ENCODE results near the gene PEX5. TPM values are rescaled to one million over a fixed set of nuclear protein-coding genes. Genes with fewer than 3 reads are reported as not detected.

PEX5 gene
- total RNA-seq, 1 donor = 25.9 TPM

DNA sequence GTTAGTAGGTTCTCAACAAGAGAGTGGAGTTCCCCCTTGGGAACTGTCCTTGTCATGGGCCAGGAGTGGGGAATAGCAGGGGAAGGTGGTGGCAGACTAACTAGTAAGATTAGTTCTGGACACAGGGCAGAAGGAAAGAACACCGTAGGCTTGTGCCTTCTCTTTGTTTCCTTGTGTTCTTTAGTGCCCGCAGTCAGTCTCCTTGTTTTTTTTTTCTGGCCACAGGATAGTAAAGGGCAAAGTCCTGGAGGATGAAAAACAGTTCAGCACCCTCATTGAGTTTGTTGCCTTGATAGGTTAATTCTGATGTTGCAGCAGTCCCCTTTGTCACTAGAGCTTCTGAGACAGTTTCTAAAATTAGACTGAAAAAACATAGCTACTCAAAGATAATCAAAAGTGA lies 8.4 kb downstream of the PEX5 start:
- H3K4me3 ChIP-seq (ENCODE audit: low read depth, low read length) = no peak overlapping the region
- DNase-seq (ENCODE audit: low read depth) = no peak
- TF ChIP-seq, protein P1, sequence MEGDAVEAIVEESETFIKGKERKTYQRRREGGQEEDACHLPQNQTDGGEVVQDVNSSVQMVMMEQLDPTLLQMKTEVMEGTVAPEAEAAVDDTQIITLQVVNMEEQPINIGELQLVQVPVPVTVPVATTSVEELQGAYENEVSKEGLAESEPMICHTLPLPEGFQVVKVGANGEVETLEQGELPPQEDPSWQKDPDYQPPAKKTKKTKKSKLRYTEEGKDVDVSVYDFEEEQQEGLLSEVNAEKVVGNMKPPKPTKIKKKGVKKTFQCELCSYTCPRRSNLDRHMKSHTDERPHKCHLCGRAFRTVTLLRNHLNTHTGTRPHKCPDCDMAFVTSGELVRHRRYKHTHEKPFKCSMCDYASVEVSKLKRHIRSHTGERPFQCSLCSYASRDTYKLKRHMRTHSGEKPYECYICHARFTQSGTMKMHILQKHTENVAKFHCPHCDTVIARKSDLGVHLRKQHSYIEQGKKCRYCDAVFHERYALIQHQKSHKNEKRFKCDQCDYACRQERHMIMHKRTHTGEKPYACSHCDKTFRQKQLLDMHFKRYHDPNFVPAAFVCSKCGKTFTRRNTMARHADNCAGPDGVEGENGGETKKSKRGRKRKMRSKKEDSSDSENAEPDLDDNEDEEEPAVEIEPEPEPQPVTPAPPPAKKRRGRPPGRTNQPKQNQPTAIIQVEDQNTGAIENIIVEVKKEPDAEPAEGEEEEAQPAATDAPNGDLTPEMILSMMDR (IDR thresholded peaks at IDR 0.05; ENCODE audit: insufficient read depth, low read depth, low read length) = no peak

DNA sequence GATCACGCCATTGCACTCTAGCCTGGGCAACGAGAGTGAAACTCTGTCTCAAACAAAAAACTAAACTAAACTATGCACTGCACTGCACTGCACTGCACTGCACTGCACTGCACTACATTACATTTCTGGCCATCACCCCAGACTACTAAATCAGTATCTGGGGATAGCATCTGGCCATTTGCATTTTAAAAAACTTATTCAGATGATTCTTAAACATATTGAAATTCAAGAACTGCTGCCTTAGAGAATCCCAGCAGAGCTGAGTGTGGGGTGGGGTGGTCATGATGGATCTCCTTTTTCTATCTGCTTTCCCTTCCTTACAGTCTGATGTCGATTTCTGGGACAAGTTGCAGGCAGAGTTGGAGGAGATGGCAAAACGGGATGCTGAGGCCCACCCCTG lies 13.6 kb downstream of the PEX5 start:
- DNase-seq (ENCODE audit: low read depth) = no peak
- H3K4me3 ChIP-seq (ENCODE audit: low read depth, low read length) = no peak overlapping the region
- TF ChIP-seq, protein P1 (IDR thresholded peaks at IDR 0.05; ENCODE audit: insufficient read depth, low read depth, low read length) = no peak

DNA sequence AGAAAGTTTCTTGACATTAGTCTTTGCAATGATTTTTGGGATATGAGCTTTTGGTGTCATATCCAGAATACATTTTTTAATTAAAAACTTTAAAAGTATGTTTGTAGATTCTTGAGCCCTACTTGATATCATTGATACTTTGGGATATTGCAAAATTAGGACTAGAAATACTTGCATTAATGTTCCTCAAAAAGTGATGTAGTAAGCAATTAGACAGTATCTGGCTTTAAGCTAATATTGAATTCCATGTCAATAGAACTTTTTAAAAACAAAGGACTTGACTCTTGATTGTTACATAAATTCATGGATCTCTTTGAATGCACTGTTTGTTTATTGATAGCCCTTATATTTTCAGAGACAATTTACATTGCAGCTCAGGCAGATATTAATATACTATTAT lies 15.6 kb downstream of the PEX5 start:
- no peak overlapping the region for H3K4me3 ChIP-seq (ENCODE audit: low read depth, low read length)
- DNase-seq (ENCODE audit: low read depth) = no peak
- TF ChIP-seq, protein P1 (IDR thresholded peaks at IDR 0.05; ENCODE audit: insufficient read depth, low read depth, low read length) = no peak

DNA sequence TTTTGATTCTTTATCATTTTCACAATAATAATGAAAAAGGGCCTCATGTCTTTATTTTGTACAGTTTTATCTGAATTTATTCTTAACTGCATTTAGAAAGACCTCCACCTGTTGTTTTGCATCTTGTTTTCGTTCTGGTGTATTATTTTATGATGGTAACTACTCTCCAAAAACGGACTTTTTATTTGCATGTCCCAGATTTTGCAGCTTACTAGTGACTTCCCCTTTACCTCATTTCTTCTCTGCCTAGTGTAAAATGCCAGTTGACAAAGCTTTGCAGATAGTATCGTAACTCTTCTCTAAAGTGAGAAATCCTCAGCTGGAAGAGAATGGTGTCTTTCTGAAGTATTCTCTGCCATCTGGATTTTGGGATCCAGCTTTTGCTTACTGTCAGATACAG lies 17.2 kb downstream of the PEX5 start:
- TF ChIP-seq, protein P1 (IDR thresholded peaks at IDR 0.05; ENCODE audit: insufficient read depth, low read depth, low read length) = no peak
- DNase-seq (ENCODE audit: low read depth) = no peak

DNA sequence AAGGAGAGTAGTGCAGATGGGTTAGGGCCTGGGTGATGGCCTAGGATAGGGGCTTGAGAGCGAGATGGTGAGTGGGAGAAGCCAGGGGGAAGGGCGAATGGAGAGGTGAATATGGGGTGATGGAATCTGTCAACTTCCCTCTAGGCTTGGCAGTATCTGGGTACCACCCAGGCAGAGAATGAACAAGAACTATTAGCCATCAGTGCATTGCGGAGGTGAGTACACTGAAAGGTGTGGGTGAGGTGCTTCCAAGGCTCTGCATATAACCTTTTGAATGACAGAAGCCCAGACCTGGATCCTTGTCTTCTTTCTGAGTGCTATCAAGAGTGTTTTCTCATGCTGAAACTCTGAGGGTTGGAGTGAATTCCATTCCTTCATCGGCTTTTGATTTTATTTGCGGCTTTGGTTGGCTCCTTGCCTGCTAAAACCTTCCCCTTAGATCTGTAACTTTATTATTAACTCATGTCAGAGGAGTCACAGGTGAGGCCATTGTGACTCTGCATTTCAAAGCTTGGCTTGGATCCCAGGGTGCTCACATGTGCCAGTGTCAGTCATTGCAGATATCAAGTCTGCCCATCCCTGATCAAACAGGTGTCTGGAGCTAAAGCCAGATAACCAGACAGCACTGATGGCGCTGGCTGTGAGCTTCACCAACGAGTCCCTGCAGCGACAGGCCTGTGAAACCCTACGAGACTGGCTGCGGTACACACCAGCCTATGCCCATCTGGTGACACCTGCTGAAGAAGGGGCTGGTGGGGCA lies 18.6 kb downstream of the PEX5 start:
- TF ChIP-seq, protein P1 (IDR thresholded peaks at IDR 0.05; ENCODE audit: insufficient read depth, low read depth, low read length) = no peak
- H3K4me3 ChIP-seq (ENCODE audit: low read depth, low read length) = no peak overlapping the region
- DNase-seq (ENCODE audit: low read depth) = no peak

More for the DNA sequence above, 17.2 kb downstream of the PEX5 start:
- H3K4me3 ChIP-seq (ENCODE audit: low read depth, low read length) = no peak overlapping the region

DNA sequence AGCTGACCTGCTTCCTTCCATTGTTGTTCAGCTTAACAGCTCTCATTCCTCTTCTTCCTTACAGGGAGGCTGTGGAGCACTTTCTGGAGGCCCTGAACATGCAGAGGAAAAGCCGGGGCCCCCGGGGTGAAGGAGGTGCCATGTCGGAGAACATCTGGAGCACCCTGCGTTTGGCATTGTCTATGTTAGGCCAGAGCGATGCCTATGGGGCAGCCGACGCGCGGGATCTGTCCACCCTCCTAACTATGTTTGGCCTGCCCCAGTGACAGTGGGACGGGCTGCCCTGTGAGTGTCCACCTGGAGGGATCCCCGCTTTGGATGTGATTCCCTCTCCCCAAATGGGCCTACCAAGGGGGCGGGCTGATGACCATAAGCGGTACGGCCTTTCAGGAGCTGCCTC lies 20.5 kb downstream of the PEX5 start:
- H3K4me3 ChIP-seq (ENCODE audit: low read depth, low read length) = no peak overlapping the region
- no peak for DNase-seq (ENCODE audit: low read depth)
- TF ChIP-seq, protein P1 (IDR thresholded peaks at IDR 0.05; ENCODE audit: insufficient read depth, low read depth, low read length) = no peak

Measured in fibroblast of villous mesenchyme (primary cell).